ENCODE results near the gene TBC1D3B. TPM values are rescaled to one million over a fixed set of nuclear protein-coding genes. Genes with fewer than 3 reads are reported as not detected.

TBC1D3B gene
- total RNA-seq, 3 donors from 2014 or later (not counting 1 experiment from before 2014, with no cell fraction given), result 4.3 to 10.7 (median 8.2) TPM

- Histone ChIP-seq H3K27me3 (ENCODE audit: control insufficient read depth, insufficient read depth, low read length) (peaks cover 9% of the 10 kb centered on the region), H3K27ac (ENCODE audit: low read length) (no peak overlapping the region), H3K4me1 (ENCODE audit: control insufficient read depth, insufficient read depth, low read length) (peaks cover 79% of the 10 kb centered on the region), H3K36me3 (ENCODE audit: control insufficient read depth, insufficient read depth, low read length) (peaks cover 17% of the 10 kb centered on the region), H3K9me3 (ENCODE audit: control insufficient read depth, insufficient read depth, low read length) (no peaks in the 10 kb centered on the region), H3K4me3 (ENCODE audit: low read length) (no peak overlapping the region)
- DNase-seq (no peak), ATAC-seq (no peak)
- Mint-ChIP-seq H3K4me1 (peaks cover 69 to 90% of the 10 kb centered on the region in 2 donors), H3K27me3 (ENCODE audit: low read depth in 2 of 2) (no peaks in the 10 kb centered on the region), H3K4me3 (peak overlapping the region; percentile 92), H3K27ac (peak overlapping the region; percentile 93 to 98), H3K36me3 (no peaks in the 10 kb centered on the region), H3K9me3 (no peaks in the 10 kb centered on the region)
- WGBS (ENCODE audit: insufficient coverage), result no CpG with 5 or more reads among the region's 2 CpGs
- TF ChIP-seq CTCF (IDR thresholded peaks at IDR 0.05), result no peak
- intact Hi-C loops (cut with micrococcal nuclease), result loop anchor here (5.0 to 10.0 kb wide), 2 partner anchors 118 to 651 kb away; partner anchors contain the start of gene SLFN12L
These were observed 9.0 kb upstream of the TBC1D3B start for GRCh38 chr17:36185416-36185815.

DNA sequence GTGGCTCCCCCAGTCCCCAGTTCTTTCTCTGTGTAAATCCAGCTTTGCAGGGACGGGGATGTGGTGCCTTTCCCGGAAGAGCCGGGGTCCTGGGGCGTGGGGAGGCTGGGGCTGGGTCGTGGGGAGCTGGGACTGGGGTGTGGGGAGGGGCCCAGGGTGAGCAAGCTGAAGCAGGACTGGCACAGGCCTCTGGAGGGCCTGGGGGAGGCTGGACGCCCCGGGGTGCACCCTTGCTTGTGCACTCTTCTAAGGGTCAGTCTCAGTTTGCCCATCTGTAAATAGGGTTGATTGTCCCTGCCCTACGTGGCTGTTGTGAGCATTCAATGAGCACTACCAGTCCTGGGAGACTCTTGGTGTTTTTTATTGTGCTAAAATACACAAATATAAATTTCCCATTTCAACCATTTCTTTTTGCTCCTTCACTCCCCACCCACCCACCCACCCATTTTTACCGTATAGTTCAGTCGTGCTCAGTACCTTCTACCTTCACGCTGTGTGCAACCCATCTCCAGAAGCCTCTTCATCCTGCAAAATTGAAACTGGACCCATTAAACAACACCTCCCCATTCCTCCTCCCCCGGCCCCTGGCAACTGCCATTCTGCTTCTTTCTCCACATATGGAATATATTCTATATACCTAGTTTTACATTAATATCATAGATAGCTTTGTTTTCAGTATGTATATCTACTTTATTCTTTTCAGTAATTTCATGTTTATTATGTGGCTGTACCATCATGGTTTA is 7.8 kb upstream of the TBC1D3B start:
- Mint-ChIP-seq H3K9me3 (no peaks in the 10 kb centered on the region), H3K4me3 (peak overlapping the region; percentile 92), H3K36me3 (no peaks in the 10 kb centered on the region), H3K27me3 (ENCODE audit: low read depth in 2 of 2) (no peaks in the 10 kb centered on the region), H3K4me1 (peaks cover 57 to 82% of the 10 kb centered on the region in 2 donors), H3K27ac (peak overlapping the region; percentile 93 to 98)
- peaks cover 71% of the 10 kb centered on the region for H3K4me1 ChIP-seq (ENCODE audit: control insufficient read depth, insufficient read depth, low read length)
- no peak for TF ChIP-seq CTCF (IDR thresholded peaks at IDR 0.05)
- no peak for DNase-seq
- peaks cover 9% of the 10 kb centered on the region for H3K27me3 ChIP-seq (ENCODE audit: control insufficient read depth, insufficient read depth, low read length)
- WGBS (ENCODE audit: insufficient coverage), result 94% methylated on average over 5 of the region's 12 CpGs
- H3K36me3 ChIP-seq (ENCODE audit: control insufficient read depth, insufficient read depth, low read length), result peaks cover 17% of the 10 kb centered on the region
- intact Hi-C loops (cut with micrococcal nuclease), result loop anchor here (5.0 to 10.0 kb wide), 3 partner anchors 33 to 649 kb away; partner anchors contain the start of gene SLFN12L
- H3K4me3 ChIP-seq (ENCODE audit: low read length), result no peak overlapping the region
- no peak overlapping the region for H3K27ac ChIP-seq (ENCODE audit: low read length)
- H3K9me3 ChIP-seq (ENCODE audit: control insufficient read depth, insufficient read depth, low read length), result no peaks in the 10 kb centered on the region
- peak in 2 of 3 donors; percentile 4 to 7 for ATAC-seq

GRCh38 chr17:36183001-36183971 is 6.8 kb upstream of the TBC1D3B start:
- Histone ChIP-seq H3K27ac (ENCODE audit: low read length) (no peak overlapping the region), H3K9me3 (ENCODE audit: control insufficient read depth, insufficient read depth, low read length) (no peaks in the 10 kb centered on the region), H3K4me3 (ENCODE audit: low read length) (peak overlapping the region; percentile 28), H3K36me3 (ENCODE audit: control insufficient read depth, insufficient read depth, low read length) (peaks cover 17% of the 10 kb centered on the region), H3K4me1 (ENCODE audit: control insufficient read depth, insufficient read depth, low read length) (peaks cover 62% of the 10 kb centered on the region), H3K27me3 (ENCODE audit: control insufficient read depth, insufficient read depth, low read length) (peaks cover 9% of the 10 kb centered on the region)
- H3K27ac Mint-ChIP-seq, result peak overlapping the region; percentile 93 to 98
- intact Hi-C loops (cut with micrococcal nuclease), result loop anchor here (5.0 to 10.0 kb wide), 3 partner anchors 34 to 648 kb away; partner anchors contain the start of gene SLFN12L
- peaks cover 48 to 73% of the 10 kb centered on the region in 2 donors for H3K4me1 Mint-ChIP-seq
- no peaks in the 10 kb centered on the region for H3K36me3 Mint-ChIP-seq
- no peaks in the 10 kb centered on the region for H3K27me3 Mint-ChIP-seq (ENCODE audit: low read depth in 2 of 2)
- peak overlapping the region; percentile 92 for H3K4me3 Mint-ChIP-seq
- DNase-seq (peak; percentile 62 to 68), ATAC-seq (peak; percentile 58 to 61 (median 59))
- WGBS (ENCODE audit: insufficient coverage), result 4% methylated on average over 62 of the region's 76 CpGs
- no peak for TF ChIP-seq CTCF (IDR thresholded peaks at IDR 0.05)
- no peaks in the 10 kb centered on the region for H3K9me3 Mint-ChIP-seq

All from natural killer cell (primary cell).